ENCODE measurements around the gene GIT1. TPM values are rescaled to one million over a fixed set of nuclear protein-coding genes. Genes with fewer than 3 reads are reported as not detected.
A peak's percentile ranks its signal among the peaks of the same experiment; 100 is the strongest.

The GIT1 gene
- total RNA-seq, 5 donors from 2014 or later (not counting 1 experiment from before 2014, with no cell fraction given): 36.7 to 86.4 (median 71.8) TPM

- Histone ChIP-seq H3K36me3 (ENCODE audit: control insufficient read depth in 2 of 2, extremely low read depth in 1 of 2, insufficient read depth in 1 of 2, low read length in 1 of 2) (peaks cover 26 to 72% of the 10 kb centered on the region in 2 donors), H3K27ac (ENCODE audit: low read length) (no peak overlapping the region), H3K4me1 (ENCODE audit: control insufficient read depth in 1 of 2, extremely low read depth in 1 of 2, insufficient read depth in 2 of 2, low read length in 2 of 2) (peaks cover 0 to 12% of the 10 kb centered on the region in 2 experiments), H3K27me3 (replicated peaks in 1 of 2; ENCODE audit: control insufficient read depth in 2 of 2, extremely low read depth in 1 of 2, insufficient read depth in 2 of 2, low read length in 1 of 2) (no peaks in the 10 kb centered on the region), H3K4me3 (ENCODE audit: control insufficient read depth in 1 of 2, extremely low read depth in 1 of 2, low read length in 1 of 2) (no peak overlapping the region), H3K9me3 (no peaks in the 10 kb centered on the region)
- POLR2A ChIA-PET: interaction anchor here in 1 of 2 donors (0.6 kb wide), 1 partner anchor 21 kb away, joined by 5 read pairs; no protein-coding TSS in a partner anchor
- peaks cover 8 to 13% (median 8%) of the 10 kb centered on the region in 3 donors for H3K4me1 Mint-ChIP-seq
- H3K36me3 Mint-ChIP-seq: peaks cover 10% of the 10 kb centered on the region
- no peaks in the 10 kb centered on the region for H3K9me3 Mint-ChIP-seq
- CTCF ChIA-PET: interaction anchor here (0.6 kb wide), 2 partner anchors 205 to 233 kb away, joined by 5 read pairs; no protein-coding TSS in a partner anchor
- no peak overlapping the region for H3K4me3 Mint-ChIP-seq
- no peaks in the 10 kb centered on the region for H3K27me3 Mint-ChIP-seq
- DNase-seq (peak in 1 of 35 experiments; percentile 12), ATAC-seq (replicated peaks in 1 of 4) (no peak)
- 98% methylated on average over 12 of the region's 17 CpGs for WGBS (ENCODE audit: insufficient coverage)
- no peak overlapping the region for H3K27ac Mint-ChIP-seq
Measured at GRCh38 chr17:29574732-29575510, 14.5 kb downstream of the GIT1 start.

GRCh38 chr17:29573871-29574731 is 15.3 kb downstream of the GIT1 start:
- peaks cover 10 to 18% (median 13%) of the 10 kb centered on the region in 3 donors for H3K4me1 Mint-ChIP-seq
- H3K36me3 ChIP-seq (ENCODE audit: control insufficient read depth in 2 of 2, extremely low read depth in 1 of 2, insufficient read depth in 1 of 2, low read length in 1 of 2): peaks cover 26 to 64% of the 10 kb centered on the region in 2 donors
- no peaks in the 10 kb centered on the region for H3K27me3 ChIP-seq (replicated peaks in 1 of 2; ENCODE audit: control insufficient read depth in 2 of 2, extremely low read depth in 1 of 2, insufficient read depth in 2 of 2, low read length in 1 of 2)
- ATAC-seq (replicated peaks in 1 of 4): no peak
- POLR2A ChIA-PET: no interaction called here
- DNase-seq: peak in 1 of 35 experiments; percentile 11
- H3K4me3 Mint-ChIP-seq: no peak overlapping the region
- CTCF ChIA-PET: interaction anchor here in 1 of 2 donors (0.6 to 0.7 kb wide), 2 partner anchors 165 to 206 kb away, joined by 5 read pairs; no protein-coding TSS in a partner anchor
- peaks cover 5 to 17% of the 10 kb centered on the region in 2 experiments for H3K4me1 ChIP-seq (ENCODE audit: control insufficient read depth in 1 of 2, extremely low read depth in 1 of 2, insufficient read depth in 2 of 2, low read length in 2 of 2)
- no peaks in the 10 kb centered on the region for H3K9me3 Mint-ChIP-seq
- no peak overlapping the region for H3K4me3 ChIP-seq (ENCODE audit: control insufficient read depth in 1 of 2, extremely low read depth in 1 of 2, low read length in 1 of 2)
- no peaks in the 10 kb centered on the region for H3K27me3 Mint-ChIP-seq
- no peak overlapping the region for H3K27ac ChIP-seq (ENCODE audit: low read length)
- peaks cover 6% of the 10 kb centered on the region for H3K36me3 Mint-ChIP-seq
- H3K27ac Mint-ChIP-seq: no peak overlapping the region
- 94% methylated on average over 4 of the region's 14 CpGs for WGBS (ENCODE audit: insufficient coverage)
- no peaks in the 10 kb centered on the region for H3K9me3 ChIP-seq

DNA sequence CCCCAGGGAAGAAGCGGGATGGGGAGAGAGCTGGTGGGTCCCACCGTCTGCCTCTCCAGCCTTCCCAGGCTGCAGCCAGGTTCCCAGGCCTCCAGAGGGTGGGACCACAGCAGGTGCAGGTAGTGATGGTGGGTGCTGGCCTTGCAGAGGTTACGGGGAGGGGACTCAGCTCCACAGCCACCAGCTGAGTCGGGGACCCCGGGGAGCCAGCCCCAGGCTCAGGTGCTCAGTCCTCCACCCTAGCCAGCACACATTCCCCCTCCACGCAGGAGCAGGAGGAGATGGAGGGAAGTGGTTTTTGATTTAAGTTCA is 15.9 kb downstream of the GIT1 start:
- Mint-ChIP-seq H3K4me1 (peaks cover 12 to 20% (median 16%) of the 10 kb centered on the region in 3 donors), H3K4me3 (no peak overlapping the region), H3K27ac (no peak overlapping the region), H3K27me3 (no peaks in the 10 kb centered on the region), H3K9me3 (no peaks in the 10 kb centered on the region), H3K36me3 (peaks cover 5% of the 10 kb centered on the region)
- ChIA-PET CTCF (interaction anchor here in 1 of 2 donors (0.7 kb wide), 1 partner anchor 166 kb away, joined by 5 read pairs; no protein-coding TSS in a partner anchor), POLR2A (no interaction called here)
- H3K4me3 ChIP-seq (ENCODE audit: control insufficient read depth in 1 of 2, extremely low read depth in 1 of 2, low read length in 1 of 2): no peak overlapping the region
- H3K9me3 ChIP-seq: no peaks in the 10 kb centered on the region
- DNase-seq: peak in 2 of 35 experiments; percentile 4 to 11
- no peak for ATAC-seq (replicated peaks in 1 of 4)
- no peaks in the 10 kb centered on the region for H3K27me3 ChIP-seq (replicated peaks in 1 of 2; ENCODE audit: control insufficient read depth in 2 of 2, extremely low read depth in 1 of 2, insufficient read depth in 2 of 2, low read length in 1 of 2)
- 80% methylated on average over 1 of the region's 6 CpGs for WGBS (ENCODE audit: insufficient coverage)
- H3K27ac ChIP-seq (ENCODE audit: low read length): no peak overlapping the region
- H3K36me3 ChIP-seq (ENCODE audit: control insufficient read depth in 2 of 2, extremely low read depth in 1 of 2, insufficient read depth in 1 of 2, low read length in 1 of 2): peaks cover 26 to 58% of the 10 kb centered on the region in 2 donors
- H3K4me1 ChIP-seq (ENCODE audit: control insufficient read depth in 1 of 2, extremely low read depth in 1 of 2, insufficient read depth in 2 of 2, low read length in 2 of 2): peaks cover 5 to 22% of the 10 kb centered on the region in 2 experiments

- peak; percentile 16 to 37 (median 26) for ATAC-seq (replicated peaks in 1 of 4)
- no peak overlapping the region for H3K4me3 Mint-ChIP-seq
- Histone ChIP-seq H3K4me3 (ENCODE audit: control insufficient read depth in 1 of 2, extremely low read depth in 1 of 2, low read length in 1 of 2) (no peak overlapping the region), H3K4me1 (ENCODE audit: control insufficient read depth in 1 of 2, extremely low read depth in 1 of 2, insufficient read depth in 2 of 2, low read length in 2 of 2) (peaks cover 5 to 25% of the 10 kb centered on the region in 2 experiments), H3K36me3 (ENCODE audit: control insufficient read depth in 2 of 2, extremely low read depth in 1 of 2, insufficient read depth in 1 of 2, low read length in 1 of 2) (peaks cover 26 to 52% of the 10 kb centered on the region in 2 donors), H3K27ac (ENCODE audit: low read length) (no peak overlapping the region), H3K27me3 (replicated peaks in 1 of 2; ENCODE audit: control insufficient read depth in 2 of 2, extremely low read depth in 1 of 2, insufficient read depth in 2 of 2, low read length in 1 of 2) (no peaks in the 10 kb centered on the region), H3K9me3 (no peaks in the 10 kb centered on the region)
- ChIA-PET POLR2A (interaction anchor here in 1 of 2 donors (0.6 kb wide), 1 partner anchor 45 kb away, joined by 3 read pairs; no protein-coding TSS in a partner anchor), CTCF (interaction anchor here (0.6 to 1.5 kb wide), 3 partner anchors 37 to 203 kb away, joined by 5 to 7 read pairs (median 6); no protein-coding TSS in a partner anchor)
- no peak overlapping the region for H3K27ac Mint-ChIP-seq
- H3K36me3 Mint-ChIP-seq: peaks cover 3% of the 10 kb centered on the region
- peaks cover 12 to 20% (median 16%) of the 10 kb centered on the region in 3 donors for H3K4me1 Mint-ChIP-seq
- no peaks in the 10 kb centered on the region for H3K27me3 Mint-ChIP-seq
- 42% methylated on average over 42 of the region's 62 CpGs for WGBS (ENCODE audit: insufficient coverage)
- DNase-seq: peak in 21 of 35 experiments; percentile 26 to 78 (median 57)
- H3K9me3 Mint-ChIP-seq: no peaks in the 10 kb centered on the region
Measured at GRCh38 chr17:29572691-29573557, 16.5 kb downstream of the GIT1 start.

DNA sequence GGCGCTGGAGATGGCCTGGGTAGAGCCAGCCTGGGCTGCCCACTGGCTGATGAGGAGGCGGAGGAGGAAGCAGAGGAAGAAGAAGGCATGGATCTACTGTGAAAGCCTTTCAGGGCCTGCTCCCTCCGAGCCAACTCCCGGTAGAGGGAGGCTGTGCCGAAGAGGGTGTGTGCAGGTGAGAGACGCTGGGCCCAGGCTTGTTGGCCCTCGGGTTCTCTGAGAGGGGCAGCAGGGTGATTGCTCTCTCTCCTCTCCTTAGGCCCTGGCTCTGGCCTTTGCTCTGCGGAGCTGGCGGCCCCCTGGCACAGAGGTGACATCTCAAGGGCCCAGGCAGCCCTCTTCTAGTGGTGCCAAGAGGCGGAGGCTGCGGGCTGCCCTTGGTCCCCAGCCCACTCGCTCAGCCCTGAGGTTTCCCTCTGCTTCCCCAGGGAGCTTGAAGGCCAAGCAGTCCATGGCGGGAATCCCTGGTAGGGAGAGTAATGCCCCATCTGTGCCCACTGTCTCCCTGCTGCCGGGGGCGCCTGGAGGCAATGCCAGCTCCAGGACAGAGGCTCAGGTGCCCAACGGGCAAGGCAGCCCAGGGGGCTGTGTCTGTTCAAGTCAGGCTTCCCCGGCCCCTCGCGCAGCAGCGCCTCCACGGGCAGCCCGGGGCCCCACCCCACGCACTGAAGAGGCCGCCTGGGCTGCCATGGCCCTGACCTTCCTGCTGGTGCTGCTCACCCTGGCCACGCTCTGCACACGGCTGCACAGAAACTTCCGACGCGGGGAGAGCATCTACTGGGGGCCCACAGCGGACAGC is 17.4 kb downstream of the GIT1 start:
- Mint-ChIP-seq H3K4me1 (peaks cover 12 to 20% (median 16%) of the 10 kb centered on the region in 3 donors), H3K4me3 (no peak overlapping the region), H3K27me3 (no peaks in the 10 kb centered on the region), H3K9me3 (no peaks in the 10 kb centered on the region), H3K36me3 (peaks cover 3% of the 10 kb centered on the region), H3K27ac (no peak overlapping the region)
- Histone ChIP-seq H3K27me3 (replicated peaks in 1 of 2; ENCODE audit: control insufficient read depth in 2 of 2, extremely low read depth in 1 of 2, insufficient read depth in 2 of 2, low read length in 1 of 2) (no peaks in the 10 kb centered on the region), H3K36me3 (ENCODE audit: control insufficient read depth in 2 of 2, extremely low read depth in 1 of 2, insufficient read depth in 1 of 2, low read length in 1 of 2) (peaks cover 22 to 44% of the 10 kb centered on the region in 2 donors), H3K4me3 (ENCODE audit: control insufficient read depth in 1 of 2, extremely low read depth in 1 of 2, low read length in 1 of 2) (no peak overlapping the region), H3K9me3 (no peaks in the 10 kb centered on the region), H3K4me1 (ENCODE audit: control insufficient read depth in 1 of 2, extremely low read depth in 1 of 2, insufficient read depth in 2 of 2, low read length in 2 of 2) (peaks cover 9 to 30% of the 10 kb centered on the region in 2 experiments), H3K27ac (ENCODE audit: low read length) (no peak overlapping the region)
- DNase-seq: peak in 2 of 35 experiments; percentile 2 to 13
- CTCF ChIA-PET: interaction anchor here in 1 of 2 donors (0.6 to 2.3 kb wide), 3 partner anchors 37 to 202 kb away, joined by 6 to 7 read pairs (median 6); no protein-coding TSS in a partner anchor
- POLR2A ChIA-PET: interaction anchor here in 1 of 2 donors (0.6 kb wide), 1 partner anchor 46 kb away, joined by 3 read pairs; no protein-coding TSS in a partner anchor
- ATAC-seq (replicated peaks in 1 of 4): no peak
- WGBS (ENCODE audit: insufficient coverage): 89% methylated on average over 18 of the region's 30 CpGs
